HUES6 (cell line): ENCODE data around the gene DENND1A.

ENCODE experiments used
- H3K27ac ChIP-seq: 2 replicates; pipeline ENCODE4 v1.7.0; 2013; ENCODE audit warnings: low read depth, mild to moderate bottlenecking, low read length, inconsistent platforms
- H3K27me3 ChIP-seq: 2 replicates; pipeline ENCODE4 v1.6.1; 2013; ENCODE audit warnings: low read length; ENCODE audit not compliant: control insufficient read depth, insufficient read depth
- H3K36me3 ChIP-seq: 2 replicates; pipeline ENCODE4 v1.6.1; 2013; ENCODE audit warnings: low read length; ENCODE audit not compliant: control insufficient read depth, insufficient read depth
- H3K4me1 ChIP-seq: 2 replicates; pipeline ENCODE4 v1.6.1; 2013; ENCODE audit warnings: low read length; ENCODE audit not compliant: control insufficient read depth, insufficient read depth
- H3K4me3 ChIP-seq: 2 replicates; pipeline ENCODE4 v1.5.1; 2013; ENCODE audit warnings: low read depth, low read length
- H3K9ac ChIP-seq: one replicate; pipeline ENCODE4 v1.6.1; 2013; ENCODE audit warnings: mild to moderate bottlenecking, low read length
- H3K9me3 ChIP-seq: 2 replicates; pipeline ENCODE4 v1.6.1; 2013; ENCODE audit warnings: low read depth, low read length; ENCODE audit not compliant: control insufficient read depth, insufficient read depth

The DENND1A gene

GRCh38 chr9:123722378-123722777 lies 207.5 kb downstream of the DENND1A start:
- Histone ChIP-seq H3K27ac (no peak overlapping the region), H3K9me3 (peaks cover 51% of the 10 kb centered on the region), H3K4me1 (peaks cover 3% of the 10 kb centered on the region; the same call in 1 of the 2 replicates), H3K4me3 (no peak overlapping the region), H3K27me3 (no peaks in the 10 kb centered on the region), H3K9ac (no peak overlapping the region), H3K36me3 (no peaks in the 10 kb centered on the region)

- no peaks in the 10 kb centered on the region for H3K4me1 ChIP-seq
- peaks cover 40% of the 10 kb centered on the region for H3K9me3 ChIP-seq
Observed at GRCh38 chr9:123718188-123718587, 211.7 kb downstream of the DENND1A start.

DNA sequence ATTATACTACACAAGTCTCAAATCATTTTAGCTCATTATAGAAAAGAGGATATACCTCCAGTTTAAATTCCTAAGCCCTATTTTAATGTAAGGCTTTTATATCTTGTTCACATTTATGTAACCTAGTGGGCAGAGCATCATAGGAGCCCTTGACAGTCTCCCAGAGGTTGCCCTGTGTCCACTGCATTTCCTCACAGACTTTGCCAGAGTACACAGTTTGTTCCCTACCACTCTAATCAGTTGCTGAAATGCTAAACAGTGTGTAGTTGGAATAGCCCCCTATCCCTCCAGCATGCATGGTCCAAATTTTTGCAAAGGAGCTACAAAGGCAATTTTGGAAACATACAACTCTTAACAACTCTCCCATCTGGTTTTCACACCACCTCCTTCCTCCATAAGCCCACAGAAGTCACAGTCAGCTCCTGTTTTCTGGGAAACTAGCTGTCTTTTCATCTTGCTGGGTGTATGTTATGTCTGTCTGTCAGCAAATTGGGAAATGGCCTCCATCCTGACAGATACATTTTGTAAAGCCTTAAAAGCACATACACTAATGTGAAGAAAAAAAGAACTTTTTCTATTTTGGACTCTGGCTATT lies 212.2 kb downstream of the DENND1A start:
- peaks cover 36% of the 10 kb centered on the region for H3K9me3 ChIP-seq

More at GRCh38 chr9:123718188-123718587, 211.7 kb downstream of the DENND1A start:
- no peak overlapping the region for H3K9ac ChIP-seq
- H3K27me3 ChIP-seq, result no peaks in the 10 kb centered on the region
- H3K4me3 ChIP-seq, result no peak overlapping the region
- H3K27ac ChIP-seq, result no peak overlapping the region
- H3K36me3 ChIP-seq, result no peaks in the 10 kb centered on the region

GRCh38 chr9:123716339-123716945 lies 213.5 kb downstream of the DENND1A start:
- no peak overlapping the region for H3K9ac ChIP-seq
- no peaks in the 10 kb centered on the region for H3K27me3 ChIP-seq
- H3K36me3 ChIP-seq, result no peaks in the 10 kb centered on the region
- H3K9me3 ChIP-seq, result peaks cover 25% of the 10 kb centered on the region
- no peak overlapping the region for H3K4me3 ChIP-seq
- H3K4me1 ChIP-seq, result no peaks in the 10 kb centered on the region
- no peak overlapping the region for H3K27ac ChIP-seq

More for the DNA sequence above, 212.2 kb downstream of the DENND1A start:
- Histone ChIP-seq H3K27ac (no peak overlapping the region), H3K27me3 (no peaks in the 10 kb centered on the region), H3K4me1 (no peaks in the 10 kb centered on the region), H3K36me3 (no peaks in the 10 kb centered on the region), H3K4me3 (no peak overlapping the region), H3K9ac (no peak overlapping the region)

GRCh38 chr9:123715258-123715657 lies 214.7 kb downstream of the DENND1A start:
- Histone ChIP-seq H3K9ac (no peak overlapping the region), H3K36me3 (no peaks in the 10 kb centered on the region), H3K4me1 (no peaks in the 10 kb centered on the region), H3K27me3 (no peaks in the 10 kb centered on the region), H3K4me3 (no peak overlapping the region), H3K27ac (no peak overlapping the region), H3K9me3 (peaks cover 14% of the 10 kb centered on the region)

GRCh38 chr9:123713282-123713681 lies 216.6 kb downstream of the DENND1A start:
- H3K9ac ChIP-seq, result no peak overlapping the region
- H3K4me1 ChIP-seq, result no peaks in the 10 kb centered on the region; the same call in 1 of the 2 replicates
- no peak overlapping the region for H3K27ac ChIP-seq
- no peaks in the 10 kb centered on the region for H3K36me3 ChIP-seq
- H3K4me3 ChIP-seq, result no peak overlapping the region
- H3K9me3 ChIP-seq, result no peaks in the 10 kb centered on the region
- no peaks in the 10 kb centered on the region for H3K27me3 ChIP-seq

- no peak overlapping the region for H3K4me3 ChIP-seq
- no peaks in the 10 kb centered on the region; the same call in 1 of the 2 replicates for H3K4me1 ChIP-seq
- H3K9ac ChIP-seq, result no peak overlapping the region
- no peaks in the 10 kb centered on the region for H3K27me3 ChIP-seq
- no peaks in the 10 kb centered on the region for H3K36me3 ChIP-seq
- no peaks in the 10 kb centered on the region for H3K9me3 ChIP-seq
- H3K27ac ChIP-seq, result no peak overlapping the region
Observed at GRCh38 chr9:123712399-123712798, 217.5 kb downstream of the DENND1A start.

GRCh38 chr9:123710299-123710698 lies 219.6 kb downstream of the DENND1A start:
- H3K27ac ChIP-seq, result no peak overlapping the region
- no peaks in the 10 kb centered on the region; the same call in 1 of the 2 replicates for H3K4me1 ChIP-seq
- no peak overlapping the region for H3K4me3 ChIP-seq
- H3K9me3 ChIP-seq, result no peaks in the 10 kb centered on the region
- no peaks in the 10 kb centered on the region for H3K27me3 ChIP-seq
- H3K9ac ChIP-seq, result no peak overlapping the region
- H3K36me3 ChIP-seq, result no peaks in the 10 kb centered on the region

- Histone ChIP-seq H3K27ac (no peak overlapping the region), H3K9me3 (peaks cover 4% of the 10 kb centered on the region), H3K4me3 (no peak overlapping the region), H3K27me3 (no peaks in the 10 kb centered on the region), H3K9ac (no peak overlapping the region), H3K4me1 (0 out of 2 replicates have a peak, but pooled peaks cover 1% of the 10 kb centered on the region), H3K36me3 (no peaks in the 10 kb centered on the region)
Observed at GRCh38 chr9:123702483-123702882, 227.4 kb downstream of the DENND1A start.

DNA sequence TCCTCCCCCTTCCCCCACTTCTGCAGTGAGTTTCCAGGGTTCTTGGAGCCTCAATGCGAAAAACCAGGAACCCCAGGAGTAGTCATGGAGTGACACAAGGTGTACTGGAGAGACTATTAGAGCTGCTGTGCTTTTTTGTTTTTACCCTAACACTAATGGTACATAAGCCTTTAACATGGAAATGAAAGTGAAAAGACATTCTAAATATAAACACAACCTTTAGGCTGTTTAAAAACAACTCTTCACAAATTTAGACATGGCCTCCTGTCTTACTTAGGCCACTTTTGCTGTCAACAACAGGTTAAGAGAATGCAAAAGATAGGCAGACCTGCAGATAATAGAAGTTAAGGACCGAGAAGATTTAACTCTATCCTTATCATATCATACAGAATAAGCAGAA lies 232.2 kb downstream of the DENND1A start:
- H3K4me3 ChIP-seq, result no peak overlapping the region

GRCh38 chr9:123696476-123696875 lies 233.4 kb downstream of the DENND1A start:
- H3K9ac ChIP-seq, result no peak overlapping the region
- H3K4me1 ChIP-seq, result 0 out of 2 replicates have a peak, but pooled peaks cover 4% of the 10 kb centered on the region
- H3K9me3 ChIP-seq, result no peaks in the 10 kb centered on the region
- no peaks in the 10 kb centered on the region for H3K36me3 ChIP-seq
- no peak overlapping the region for H3K4me3 ChIP-seq
- H3K27ac ChIP-seq, result no peak overlapping the region
- H3K27me3 ChIP-seq, result no peaks in the 10 kb centered on the region

More for the DNA sequence above, 232.2 kb downstream of the DENND1A start:
- Histone ChIP-seq H3K36me3 (no peaks in the 10 kb centered on the region), H3K9me3 (peaks cover 4% of the 10 kb centered on the region), H3K27me3 (no peaks in the 10 kb centered on the region), H3K9ac (no peak overlapping the region), H3K4me1 (0 out of 2 replicates have a peak, but pooled peaks cover 4% of the 10 kb centered on the region), H3K27ac (no peak overlapping the region)
